Liver (tissue), 3 donors: Measurements from ENCODE around the gene CRYGS.

Source experiments
- ATF3 ChIP-seq: IDR thresholded peaks from 2 replicates; pipeline ENCODE4 v1.6.1; 2016; ENCODE audit warnings: antibody characterized with exemption
- CTCF ChIP-seq: fragments of 150-350 bp; IDR thresholded peaks from 2 replicates; pipeline ENCODE4 v1.5.1; 2017; ENCODE audit warnings: improper control_type of control experiment, low read depth, low read length; ENCODE audit not compliant: missing input control
- EGR1 ChIP-seq, 2 donors: IDR thresholded peaks; 2 replicates each; pipeline ENCODE4 v1.6.1; 2016 to 2018; ENCODE audit warnings: antibody characterized with exemption in 2 of 2, low read depth in 2 of 2
- FOXA1 ChIP-seq: IDR thresholded peaks from 2 replicates; pipeline ENCODE4 v1.6.1; 2016; ENCODE audit warnings: antibody characterized with exemption
- HNF4G ChIP-seq: IDR thresholded peaks from 2 replicates; pipeline ENCODE4 v1.6.1; 2016; ENCODE audit warnings: antibody characterized with exemption
- JUND ChIP-seq, 2 donors: IDR thresholded peaks; 2 replicates each; pipeline ENCODE4 v1.6.1; 2016; ENCODE audit warnings: antibody characterized with exemption in 2 of 2
- MAX ChIP-seq: IDR thresholded peaks from 2 replicates; pipeline ENCODE4 v1.6.1; 2016; ENCODE audit warnings: antibody characterized with exemption
- RAD21 ChIP-seq, 2 donors: IDR thresholded peaks; 2 replicates each; pipeline ENCODE4 v1.6.1; 2016; ENCODE audit warnings: antibody characterized with exemption in 2 of 2, mild to moderate bottlenecking in 2 of 2
- REST ChIP-seq: IDR thresholded peaks from 2 replicates; pipeline ENCODE4 v1.6.1; 2016; ENCODE audit warnings: antibody characterized with exemption, mild to moderate bottlenecking
- SP1 ChIP-seq: IDR thresholded peaks from 2 replicates; pipeline ENCODE4 v1.6.1; 2018; ENCODE audit warnings: antibody characterized with exemption, mild to moderate bottlenecking
- TAF1 ChIP-seq: conservative IDR thresholded peaks from 2 replicates; pipeline ENCODE4 v1.6.1; 2016; ENCODE audit warnings: antibody characterized with exemption, mild to moderate bottlenecking
- YY1 ChIP-seq: IDR thresholded peaks from 2 replicates; pipeline ENCODE4 v1.6.1; 2016; ENCODE audit warnings: antibody characterized with exemption, mild to moderate bottlenecking
- ZBTB33 ChIP-seq: IDR thresholded peaks from 2 replicates; pipeline ENCODE4 v1.6.1; 2016; ENCODE audit warnings: antibody characterized with exemption
- donor health status: healthy.
- donor health status: healthy.

GRCh38 chr3:186571644-186572013 lies 27.4 kb upstream of the CRYGS start:
- TF ChIP-seq MAX: no peak
- TF ChIP-seq CTCF: no peak
- no peak for TF ChIP-seq EGR1 (IDR thresholded peaks at IDR 0.05; ENCODE audit: low read depth in 2 of 2)
- TF ChIP-seq JUND (IDR thresholded peaks at IDR 0.05): no peak
- TF ChIP-seq FOXA1: no peak
- TF ChIP-seq SP1: no peak
- no peak for TF ChIP-seq ATF3
- no peak for TF ChIP-seq HNF4G
- no peak for TF ChIP-seq RAD21 (IDR thresholded peaks at IDR 0.05)
- no peak for TF ChIP-seq YY1
- TF ChIP-seq TAF1: no peak
- TF ChIP-seq REST: no peak
- no peak for TF ChIP-seq ZBTB33
